Left ventricle myocardium inferior (tissue), 1 donor: ENCODE results near the gene ZNF791. TPM values are rescaled to one million over a fixed set of nuclear protein-coding genes. Genes with fewer than 3 reads are reported as not detected.

Experiments
- DNase-seq: peaks from one replicate; pipeline ENCODE4 v3.0.0-alpha.2; 2020
- H3K27ac ChIP-seq: fragments of 200-600 bp; replicated peaks from 2 replicates; pipeline ENCODE4 v1.8.0; 2021
- H3K27me3 ChIP-seq: fragments of 200-600 bp; 2 replicates; pipeline ENCODE4 v1.8.0; 2021; ENCODE audit warnings: low read depth
- H3K36me3 ChIP-seq: fragments of 200-600 bp; 2 replicates; pipeline ENCODE4 v1.8.0; 2021
- H3K4me1 ChIP-seq: fragments of 200-600 bp; 2 replicates; pipeline ENCODE4 v1.8.0; 2021
- H3K4me3 ChIP-seq: fragments of 200-600 bp; 2 replicates; pipeline ENCODE4 v1.8.0; 2021; ENCODE audit warnings: mild to moderate bottlenecking, moderate library complexity
- H3K9me3 ChIP-seq: fragments of 200-600 bp; replicated peaks from 2 replicates; pipeline ENCODE4 v1.8.0; 2021
- intact Hi-C: fragments of 100-400 bp; cut with micrococcal nuclease; formaldehyde crosslinking; loops from one replicate; pipeline ENCODE4 v1.11.0; 2022
- total RNA-seq: library from RNA; stranded (reverse); fragmentation: NEBNext Ultra II Directional; extraction: Animal tissue kit (Norgen Biotek cat#: 25700); gene quantifications from one replicate; pipeline ENCODE4 v1.2.1, GENCODE V29; 2021
- TF ChIP-seq, protein P1 (sequence below): fragments of 200-600 bp; IDR thresholded peaks from 2 replicates; pipeline ENCODE4 v1.8.0; 2021; ENCODE audit warnings: antibody characterized with exemption, mild to moderate bottlenecking, borderline replicate concordance
- donor health status: DM: no; HTN: yes; CAD: no; lungs with severe emphysema.

Gene ZNF791
- total RNA-seq, 1 donor from 2014 or later, result 15.4 TPM

DNA sequence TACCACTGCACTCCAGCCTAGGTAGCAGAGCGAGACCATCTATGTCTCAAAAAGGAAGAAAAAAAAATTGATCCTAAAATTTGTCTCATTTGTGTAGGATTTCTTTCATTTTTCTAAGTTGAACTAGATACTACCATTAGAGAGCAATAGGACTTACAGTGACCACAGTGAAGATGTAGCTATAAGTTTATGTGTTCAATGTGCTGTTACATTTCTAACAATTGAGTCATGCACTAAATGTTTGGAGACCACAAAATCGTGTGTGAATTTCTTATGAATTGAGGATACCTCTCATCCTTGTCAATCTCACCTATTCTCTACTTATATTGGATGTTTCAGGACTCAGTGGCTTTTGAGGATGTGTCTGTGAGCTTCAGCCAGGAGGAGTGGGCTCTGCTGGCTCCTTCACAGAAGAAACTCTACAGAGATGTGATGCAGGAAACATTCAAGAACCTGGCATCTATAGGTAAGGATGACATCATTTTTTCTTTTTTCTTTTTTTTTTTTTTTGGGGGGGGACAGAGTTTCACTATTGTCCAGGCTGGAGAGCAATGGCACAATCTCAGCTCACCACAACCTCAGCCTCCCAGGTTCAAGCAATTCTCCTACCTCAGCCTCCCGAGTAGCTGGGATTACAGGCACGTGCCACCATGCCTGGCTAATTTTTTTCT lies 12.8 kb downstream of the ZNF791 start:
- intact Hi-C loops, result no loop called here
- peaks cover 72% of the 10 kb centered on the region for H3K36me3 ChIP-seq
- TF ChIP-seq, protein P1, sequence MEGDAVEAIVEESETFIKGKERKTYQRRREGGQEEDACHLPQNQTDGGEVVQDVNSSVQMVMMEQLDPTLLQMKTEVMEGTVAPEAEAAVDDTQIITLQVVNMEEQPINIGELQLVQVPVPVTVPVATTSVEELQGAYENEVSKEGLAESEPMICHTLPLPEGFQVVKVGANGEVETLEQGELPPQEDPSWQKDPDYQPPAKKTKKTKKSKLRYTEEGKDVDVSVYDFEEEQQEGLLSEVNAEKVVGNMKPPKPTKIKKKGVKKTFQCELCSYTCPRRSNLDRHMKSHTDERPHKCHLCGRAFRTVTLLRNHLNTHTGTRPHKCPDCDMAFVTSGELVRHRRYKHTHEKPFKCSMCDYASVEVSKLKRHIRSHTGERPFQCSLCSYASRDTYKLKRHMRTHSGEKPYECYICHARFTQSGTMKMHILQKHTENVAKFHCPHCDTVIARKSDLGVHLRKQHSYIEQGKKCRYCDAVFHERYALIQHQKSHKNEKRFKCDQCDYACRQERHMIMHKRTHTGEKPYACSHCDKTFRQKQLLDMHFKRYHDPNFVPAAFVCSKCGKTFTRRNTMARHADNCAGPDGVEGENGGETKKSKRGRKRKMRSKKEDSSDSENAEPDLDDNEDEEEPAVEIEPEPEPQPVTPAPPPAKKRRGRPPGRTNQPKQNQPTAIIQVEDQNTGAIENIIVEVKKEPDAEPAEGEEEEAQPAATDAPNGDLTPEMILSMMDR, result no peak

DNA sequence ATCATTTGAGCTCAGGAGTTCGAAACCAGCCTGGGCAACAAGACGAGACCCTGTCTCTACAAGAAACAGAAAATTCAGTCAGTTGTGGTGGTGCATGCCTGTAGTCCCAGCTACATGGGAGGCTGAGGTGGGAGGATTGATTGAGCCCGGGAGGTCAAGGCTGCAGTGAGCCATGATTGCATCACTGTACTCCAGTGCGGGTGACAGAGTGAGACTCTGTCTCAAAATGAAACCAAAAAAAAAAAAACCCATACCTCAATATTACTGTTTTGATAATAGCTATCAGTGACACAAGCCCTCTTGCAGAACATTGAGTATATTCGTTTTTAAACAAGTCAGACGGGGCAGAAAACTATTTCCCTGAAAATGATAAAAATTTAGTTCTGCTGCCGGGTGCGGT lies 16.2 kb downstream of the ZNF791 start:
- H3K4me1 ChIP-seq, result no peaks in the 10 kb centered on the region
- peaks cover 24% of the 10 kb centered on the region for H3K9me3 ChIP-seq
- TF ChIP-seq, protein P1, result no peak
- no peak overlapping the region for H3K4me3 ChIP-seq
- DNase-seq, result no peak
- H3K36me3 ChIP-seq, result peaks cover 80% of the 10 kb centered on the region
- no peak overlapping the region for H3K27ac ChIP-seq
- intact Hi-C loops, result no loop called here
- no peaks in the 10 kb centered on the region for H3K27me3 ChIP-seq

More for the DNA sequence above, 12.8 kb downstream of the ZNF791 start:
- no peaks in the 10 kb centered on the region for H3K4me1 ChIP-seq
- no peak overlapping the region for H3K4me3 ChIP-seq
- no peak overlapping the region for H3K27ac ChIP-seq
- H3K9me3 ChIP-seq, result peaks cover 14% of the 10 kb centered on the region
- DNase-seq, result no peak
- no peaks in the 10 kb centered on the region for H3K27me3 ChIP-seq

DNA sequence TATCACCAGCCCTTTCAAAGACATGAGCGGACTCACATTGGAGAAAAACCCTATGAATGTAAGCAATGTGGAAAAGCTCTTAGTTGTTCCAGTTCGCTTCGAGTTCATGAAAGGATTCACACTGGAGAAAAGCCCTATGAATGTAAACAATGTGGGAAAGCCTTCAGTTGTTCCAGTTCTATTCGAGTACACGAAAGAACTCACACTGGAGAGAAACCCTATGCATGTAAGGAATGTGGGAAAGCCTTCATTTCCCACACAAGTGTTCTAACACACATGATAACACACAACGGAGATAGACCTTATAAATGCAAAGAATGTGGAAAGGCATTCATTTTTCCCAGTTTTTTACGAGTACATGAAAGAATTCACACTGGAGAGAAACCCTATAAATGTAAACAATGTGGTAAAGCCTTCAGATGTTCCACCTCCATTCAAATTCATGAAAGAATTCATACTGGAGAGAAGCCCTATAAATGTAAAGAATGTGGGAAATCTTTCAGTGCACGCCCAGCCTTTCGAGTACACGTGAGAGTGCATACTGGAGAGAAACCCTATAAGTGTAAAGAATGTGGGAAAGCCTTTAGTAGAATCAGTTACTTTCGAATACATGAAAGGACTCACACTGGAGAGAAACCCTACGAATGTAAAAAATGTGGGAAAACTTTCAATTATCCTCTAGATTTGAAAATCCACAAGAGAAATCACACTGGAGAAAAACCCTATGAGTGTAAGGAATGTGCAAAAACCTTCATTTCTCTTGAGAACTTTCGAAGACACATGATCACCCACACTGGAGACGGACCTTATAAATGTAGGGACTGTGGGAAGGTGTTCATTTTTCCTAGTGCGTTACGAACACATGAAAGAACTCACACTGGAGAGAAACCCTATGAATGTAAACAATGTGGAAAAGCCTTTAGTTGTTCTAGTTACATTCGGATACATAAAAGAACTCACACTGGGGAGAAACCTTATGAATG lies 17.6 kb downstream of the ZNF791 start:
- Histone ChIP-seq H3K9me3 (peaks cover 24% of the 10 kb centered on the region), H3K27me3 (no peaks in the 10 kb centered on the region), H3K4me1 (no peaks in the 10 kb centered on the region), H3K36me3 (peaks cover 86% of the 10 kb centered on the region), H3K27ac (no peak overlapping the region), H3K4me3 (no peak overlapping the region)
- DNase-seq, result no peak
- intact Hi-C loops, result no loop called here
- TF ChIP-seq, protein P1, result no peak

DNA sequence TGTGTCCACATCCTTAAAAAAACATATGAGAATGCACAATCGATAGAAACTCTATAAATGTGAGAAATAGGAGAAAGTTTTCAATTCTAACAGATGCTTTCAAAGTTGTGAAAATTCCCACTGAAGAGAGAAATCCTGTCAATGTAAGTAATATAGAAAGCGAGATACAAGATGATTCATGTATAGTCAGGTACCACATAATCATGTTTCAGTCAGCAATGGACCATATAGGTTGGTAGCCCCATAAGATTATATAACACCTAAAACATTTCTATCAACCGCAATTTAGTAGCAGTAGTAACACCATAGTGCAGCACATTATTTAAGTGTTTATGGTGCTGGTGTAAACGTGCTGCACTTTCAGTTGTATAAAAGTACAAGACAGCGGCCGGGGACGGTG lies 18.5 kb downstream of the ZNF791 start:
- no peak for DNase-seq
- no peak overlapping the region for H3K27ac ChIP-seq
- H3K4me1 ChIP-seq, result no peaks in the 10 kb centered on the region
- intact Hi-C loops, result no loop called here
- no peaks in the 10 kb centered on the region for H3K27me3 ChIP-seq
- H3K36me3 ChIP-seq, result peaks cover 77% of the 10 kb centered on the region
- H3K9me3 ChIP-seq, result peaks cover 24% of the 10 kb centered on the region
- TF ChIP-seq, protein P1, result no peak
- no peak overlapping the region for H3K4me3 ChIP-seq

DNA sequence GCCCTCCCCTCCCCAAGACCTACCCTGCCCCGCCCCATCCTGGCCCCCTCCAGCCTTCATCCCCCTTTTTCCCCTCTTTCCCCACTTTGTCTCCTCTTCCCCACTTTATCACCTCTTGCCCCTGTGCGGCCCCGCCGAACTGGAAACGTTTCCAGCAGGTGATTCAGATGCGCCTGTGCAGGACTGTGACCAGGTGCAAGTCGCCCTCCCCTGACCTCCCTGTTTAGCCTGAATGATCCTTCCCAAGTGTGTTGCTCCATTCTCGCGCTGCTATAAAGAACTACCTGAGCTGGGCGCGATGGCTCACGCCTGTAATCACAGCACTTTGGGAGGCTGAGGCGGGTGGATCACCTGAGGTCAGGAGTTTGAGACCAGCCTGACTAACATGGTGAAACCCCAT lies 25.9 kb downstream of the ZNF791 start:
- H3K27ac ChIP-seq, result no peak overlapping the region
- H3K9me3 ChIP-seq, result no peaks in the 10 kb centered on the region
- TF ChIP-seq, protein P1, result no peak
- peaks cover 10% of the 10 kb centered on the region for H3K36me3 ChIP-seq
- no peak overlapping the region for H3K4me3 ChIP-seq
- no peak for DNase-seq
- H3K4me1 ChIP-seq, result peaks cover 11% of the 10 kb centered on the region
- intact Hi-C loops, result no loop called here
- H3K27me3 ChIP-seq, result no peaks in the 10 kb centered on the region
